T-helper 2 cell treated with Interferon-gamma antibody and Interleukin-4, amounts not matched to agents 5 μg/mL and 100 μg/mL, for 36 hours (primary cell): ENCODE measurements around the gene TACC2.

ENCODE experiments used
- DNase-seq: peaks from one replicate; pipeline ENCODE4 v3.0.0; 2021; ENCODE audit warnings: low spot score
- H3K27ac Mint-ChIP-seq: one replicate; pipeline ENCODE4 v1.8.0; 2021; ENCODE audit warnings: mild to moderate bottlenecking, mixed read lengths
- H3K27me3 Mint-ChIP-seq: one replicate; pipeline ENCODE4 v1.8.0; 2021; ENCODE audit warnings: low read depth, mixed read lengths
- H3K36me3 Mint-ChIP-seq: one replicate; pipeline ENCODE4 v1.8.0; 2021; ENCODE audit warnings: low read depth, mixed read lengths
- H3K4me1 Mint-ChIP-seq: one replicate; pipeline ENCODE4 v1.8.0; 2021; ENCODE audit warnings: low read depth, mixed read lengths
- H3K4me3 Mint-ChIP-seq: one replicate; pipeline ENCODE4 v1.8.0; 2022; ENCODE audit warnings: mild to moderate bottlenecking, moderate library complexity, mixed read lengths
- H3K9me3 Mint-ChIP-seq: one replicate; pipeline ENCODE4 v1.8.0; 2021; ENCODE audit warnings: mixed read lengths

TACC2 gene

DNA sequence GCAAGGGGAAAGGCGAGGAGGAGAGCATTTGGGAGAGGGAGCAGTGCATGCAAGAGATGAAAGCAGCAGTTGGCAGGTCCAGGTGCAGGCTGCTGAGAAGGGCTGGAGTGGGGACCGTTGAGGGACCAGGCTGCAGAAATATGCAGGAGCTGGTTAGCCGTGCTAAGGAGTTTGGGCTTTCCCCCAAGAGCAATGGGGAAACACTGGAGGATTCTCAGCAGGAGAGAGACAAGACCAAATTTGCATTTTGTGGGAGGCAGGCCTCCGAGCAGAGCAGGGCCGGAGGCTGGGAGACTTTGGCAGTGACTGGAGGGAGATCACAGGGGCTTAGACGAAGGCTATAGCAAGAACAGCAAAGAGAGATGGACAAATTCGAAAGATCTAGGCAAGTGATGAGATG lies 293.9 kb downstream of the TACC2 start:
- Mint-ChIP-seq H3K27me3 (peaks cover 9% of the 10 kb centered on the region), H3K9me3 (no peaks in the 10 kb centered on the region)

GRCh38 chr10:122285506-122286444 lies 296.8 kb downstream of the TACC2 start:
- no peak for DNase-seq
- no peaks in the 10 kb centered on the region for H3K27me3 Mint-ChIP-seq
- peaks cover 3% of the 10 kb centered on the region for H3K4me1 Mint-ChIP-seq
- H3K4me3 Mint-ChIP-seq = no peak overlapping the region
- H3K36me3 Mint-ChIP-seq = no peaks in the 10 kb centered on the region
- no peaks in the 10 kb centered on the region for H3K9me3 Mint-ChIP-seq
- H3K27ac Mint-ChIP-seq = no peak overlapping the region

More for the DNA sequence above, 293.9 kb downstream of the TACC2 start:
- DNase-seq = no peak
- Mint-ChIP-seq H3K36me3 (no peaks in the 10 kb centered on the region), H3K4me1 (no peaks in the 10 kb centered on the region), H3K4me3 (no peak overlapping the region), H3K27ac (no peak overlapping the region)

GRCh38 chr10:122286867-122287266 lies 297.9 kb downstream of the TACC2 start:
- no peak for DNase-seq
- Mint-ChIP-seq H3K4me3 (no peak overlapping the region), H3K9me3 (no peaks in the 10 kb centered on the region), H3K4me1 (peaks cover 3% of the 10 kb centered on the region), H3K27ac (no peak overlapping the region), H3K36me3 (no peaks in the 10 kb centered on the region), H3K27me3 (no peaks in the 10 kb centered on the region)

DNA sequence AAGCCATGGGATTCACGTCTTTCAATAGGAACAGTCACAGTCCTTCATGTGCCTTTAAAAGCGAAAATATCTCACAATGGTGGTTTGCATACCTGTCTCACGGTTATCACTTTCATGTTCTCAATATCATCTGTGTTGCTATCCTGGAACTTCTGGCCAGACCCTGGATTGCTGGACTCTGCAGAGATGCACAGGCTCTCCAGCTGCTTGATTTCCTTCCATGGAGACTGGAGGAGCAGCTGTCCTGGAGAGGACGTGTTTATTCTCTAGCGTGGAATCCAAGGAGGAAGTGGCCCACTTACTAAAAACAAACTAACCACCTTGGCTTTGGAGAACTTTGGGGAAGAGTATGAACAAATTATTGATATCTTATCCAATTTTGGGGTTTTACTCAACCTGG lies 298.6 kb downstream of the TACC2 start:
- no peaks in the 10 kb centered on the region for H3K27me3 Mint-ChIP-seq
- no peaks in the 10 kb centered on the region for H3K9me3 Mint-ChIP-seq
- peaks cover 3% of the 10 kb centered on the region for H3K4me1 Mint-ChIP-seq
- no peak for DNase-seq
- H3K36me3 Mint-ChIP-seq = no peaks in the 10 kb centered on the region
- no peak overlapping the region for H3K4me3 Mint-ChIP-seq
- no peak overlapping the region for H3K27ac Mint-ChIP-seq

GRCh38 chr10:122288262-122288661 lies 299.3 kb downstream of the TACC2 start:
- no peak for DNase-seq
- H3K9me3 Mint-ChIP-seq = no peaks in the 10 kb centered on the region
- no peak overlapping the region for H3K4me3 Mint-ChIP-seq
- no peak overlapping the region for H3K27ac Mint-ChIP-seq
- no peaks in the 10 kb centered on the region for H3K36me3 Mint-ChIP-seq
- H3K27me3 Mint-ChIP-seq = no peaks in the 10 kb centered on the region
- peaks cover 7% of the 10 kb centered on the region for H3K4me1 Mint-ChIP-seq

DNA sequence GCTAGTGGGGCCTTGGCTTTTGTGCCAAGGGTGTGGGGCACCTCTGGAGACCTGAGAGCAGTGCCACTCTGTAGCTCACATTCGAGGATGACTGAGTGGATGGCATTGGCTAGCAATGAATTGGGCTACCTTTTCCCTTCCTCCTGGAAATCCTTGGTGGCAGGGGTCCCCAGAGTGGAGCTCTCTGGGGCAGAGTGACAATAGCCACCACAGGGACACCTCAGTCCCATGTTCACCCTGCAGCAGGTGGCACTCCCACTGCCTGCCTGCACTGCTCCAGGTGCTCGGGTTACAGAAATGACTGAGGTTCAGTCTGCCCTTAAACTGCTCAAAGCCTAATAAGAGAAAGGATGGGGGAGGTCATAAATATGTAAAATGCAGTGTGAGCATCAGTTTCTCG lies 300.0 kb downstream of the TACC2 start:
- Mint-ChIP-seq H3K36me3 (no peaks in the 10 kb centered on the region), H3K27ac (no peak overlapping the region), H3K9me3 (no peaks in the 10 kb centered on the region), H3K4me3 (no peak overlapping the region), H3K27me3 (no peaks in the 10 kb centered on the region), H3K4me1 (peaks cover 8% of the 10 kb centered on the region)
- no peak for DNase-seq

- peaks cover 12% of the 10 kb centered on the region for H3K4me1 Mint-ChIP-seq
- H3K9me3 Mint-ChIP-seq = no peaks in the 10 kb centered on the region
- H3K27me3 Mint-ChIP-seq = no peaks in the 10 kb centered on the region
- H3K4me3 Mint-ChIP-seq = no peak overlapping the region
- DNase-seq = no peak
- H3K27ac Mint-ChIP-seq = no peak overlapping the region
- no peaks in the 10 kb centered on the region for H3K36me3 Mint-ChIP-seq
Measured at GRCh38 chr10:122290334-122290733, 301.4 kb downstream of the TACC2 start.

GRCh38 chr10:122290833-122291532 lies 302.0 kb downstream of the TACC2 start:
- H3K4me1 Mint-ChIP-seq = peaks cover 17% of the 10 kb centered on the region
- H3K36me3 Mint-ChIP-seq = no peaks in the 10 kb centered on the region
- no peak for DNase-seq
- H3K27ac Mint-ChIP-seq = no peak overlapping the region
- H3K4me3 Mint-ChIP-seq = no peak overlapping the region
- H3K9me3 Mint-ChIP-seq = no peaks in the 10 kb centered on the region
- no peaks in the 10 kb centered on the region for H3K27me3 Mint-ChIP-seq

- Mint-ChIP-seq H3K9me3 (no peaks in the 10 kb centered on the region), H3K36me3 (no peaks in the 10 kb centered on the region), H3K27me3 (peaks cover 3% of the 10 kb centered on the region), H3K27ac (no peak overlapping the region), H3K4me1 (peaks cover 17% of the 10 kb centered on the region), H3K4me3 (no peak overlapping the region)
- DNase-seq = no peak
Measured at GRCh38 chr10:122291739-122292138, 302.8 kb downstream of the TACC2 start.

DNA sequence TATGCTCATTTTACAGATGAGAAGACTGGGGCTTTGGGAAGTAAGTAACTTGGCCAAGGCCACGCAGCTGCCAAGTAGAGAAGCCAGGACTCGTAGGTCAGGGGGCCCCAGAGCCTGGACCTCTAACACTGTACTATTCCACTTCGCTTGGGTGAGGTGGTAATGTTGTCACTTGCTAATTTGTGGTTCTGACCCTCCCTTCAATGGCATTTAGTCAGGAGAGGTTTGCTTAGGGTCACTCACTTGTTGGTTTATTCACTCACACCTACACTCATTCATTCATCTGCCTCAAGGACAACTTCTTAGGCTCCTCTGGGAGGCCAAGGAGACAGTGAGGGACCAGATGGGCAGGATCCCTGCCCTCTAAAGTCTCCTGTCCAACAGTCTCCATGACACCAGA lies 303.4 kb downstream of the TACC2 start:
- Mint-ChIP-seq H3K4me3 (no peak overlapping the region), H3K27me3 (peaks cover 3% of the 10 kb centered on the region), H3K9me3 (no peaks in the 10 kb centered on the region), H3K27ac (no peak overlapping the region), H3K36me3 (no peaks in the 10 kb centered on the region), H3K4me1 (peaks cover 17% of the 10 kb centered on the region)
- no peak for DNase-seq

DNA sequence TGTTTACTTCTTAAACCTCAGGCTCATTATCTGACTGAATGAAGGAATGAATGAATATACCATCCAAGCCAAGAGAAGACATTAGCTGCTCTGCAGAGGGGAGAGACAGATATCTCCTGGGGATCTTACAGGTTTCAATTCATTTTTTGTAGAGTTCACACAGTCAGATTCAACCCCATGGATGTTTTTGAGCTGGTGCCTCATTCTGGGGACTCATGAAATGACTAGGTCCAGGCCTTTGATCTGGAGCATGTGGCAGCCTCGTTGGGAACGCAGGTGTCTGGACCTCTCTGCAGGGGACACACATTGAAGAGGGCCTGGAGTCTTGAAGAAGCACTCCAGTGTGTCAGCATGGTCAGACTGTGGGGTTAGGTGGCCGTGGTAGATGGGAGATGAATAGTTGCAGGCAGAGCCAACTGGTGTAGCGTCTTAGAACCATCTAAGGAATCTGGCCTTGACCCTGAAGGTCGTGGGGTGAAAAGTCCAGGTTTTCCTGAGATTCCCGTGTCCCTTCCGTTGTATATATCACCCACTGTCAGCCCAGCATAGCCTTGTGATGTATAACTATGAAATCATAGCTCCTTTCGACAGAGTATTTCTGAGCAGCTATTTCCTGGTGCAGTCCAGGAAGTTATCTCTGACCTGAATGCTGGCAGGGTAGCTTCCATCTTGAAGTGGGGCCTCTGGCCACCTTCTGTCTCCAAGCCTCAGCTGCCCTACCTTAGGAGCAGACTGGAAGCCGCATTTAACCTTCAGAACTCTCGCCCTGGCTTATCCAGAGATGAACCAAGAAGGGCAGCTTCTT lies 304.4 kb downstream of the TACC2 start:
- no peak overlapping the region for H3K4me3 Mint-ChIP-seq
- no peak overlapping the region for H3K27ac Mint-ChIP-seq
- H3K27me3 Mint-ChIP-seq = peaks cover 3% of the 10 kb centered on the region
- H3K36me3 Mint-ChIP-seq = no peaks in the 10 kb centered on the region
- H3K4me1 Mint-ChIP-seq = peaks cover 17% of the 10 kb centered on the region
- no peaks in the 10 kb centered on the region for H3K9me3 Mint-ChIP-seq
- DNase-seq = no peak

DNA sequence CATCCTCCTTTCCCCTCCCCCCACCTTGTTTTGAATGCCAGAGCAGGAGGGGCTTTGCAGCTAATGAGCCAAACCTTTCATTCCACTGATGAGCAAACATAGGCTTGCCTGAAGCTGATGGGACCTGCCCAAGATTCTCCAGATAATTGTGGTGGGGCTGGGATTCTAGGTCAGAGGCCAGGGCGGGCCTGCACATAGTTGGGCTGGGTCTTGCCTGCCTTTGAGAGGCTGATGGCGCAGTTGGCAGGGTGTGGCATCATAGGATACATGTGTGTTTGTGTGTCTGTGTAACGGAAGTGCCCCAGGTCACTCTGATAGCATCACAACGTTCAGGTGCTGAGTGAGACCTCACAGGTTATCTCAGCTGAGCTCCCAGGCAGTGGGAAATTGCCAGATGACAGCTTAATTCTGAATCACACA lies 305.0 kb downstream of the TACC2 start:
- H3K4me3 Mint-ChIP-seq = no peak overlapping the region
- no peak overlapping the region for H3K27ac Mint-ChIP-seq
- H3K36me3 Mint-ChIP-seq = no peaks in the 10 kb centered on the region
- peaks cover 3% of the 10 kb centered on the region for H3K27me3 Mint-ChIP-seq
- no peak for DNase-seq
- peaks cover 18% of the 10 kb centered on the region for H3K4me1 Mint-ChIP-seq
- H3K9me3 Mint-ChIP-seq = no peaks in the 10 kb centered on the region

- Mint-ChIP-seq H3K9me3 (no peaks in the 10 kb centered on the region), H3K27ac (no peak overlapping the region)
Measured at GRCh38 chr10:122294511-122295450, 305.8 kb downstream of the TACC2 start.

More at GRCh38 chr10:122294511-122295450, 305.8 kb downstream of the TACC2 start:
- peaks cover 17% of the 10 kb centered on the region for H3K4me1 Mint-ChIP-seq
- no peak overlapping the region for H3K4me3 Mint-ChIP-seq
- peaks cover 3% of the 10 kb centered on the region for H3K27me3 Mint-ChIP-seq
- no peaks in the 10 kb centered on the region for H3K36me3 Mint-ChIP-seq
- no peak for DNase-seq
